ENCODE data around the gene QRFP.
A peak's percentile ranks its signal among the peaks of the same experiment; 100 is the strongest.
"Not testable (repeated sequence)": the region's sequence is repeated elsewhere in the genome, so short reads cannot be mapped to it uniquely, and the experiment has no call there.

Gene QRFP

GRCh38 chr9:130870491-130871381 is 25.9 kb downstream of the QRFP start:
- no peak for DNase-seq

- peak in 1 of 2 experiments; percentile 4 for DNase-seq
Measured at GRCh38 chr9:130869250-130869649, 27.4 kb downstream of the QRFP start.

GRCh38 chr9:130868230-130868629 is 28.4 kb downstream of the QRFP start:
- no peak for DNase-seq

- DNase-seq: no peak
Measured at GRCh38 chr9:130867556-130867955, 29.1 kb downstream of the QRFP start.

GRCh38 chr9:130866474-130866965 is 30.1 kb downstream of the QRFP start:
- peak; percentile 71 to 79 for DNase-seq

- no peak for DNase-seq
Measured at GRCh38 chr9:130865921-130866320, 30.7 kb downstream of the QRFP start.

GRCh38 chr9:130864541-130864940 is 32.1 kb downstream of the QRFP start:
- no peak for DNase-seq

GRCh38 chr9:130862747-130863146 is 33.9 kb downstream of the QRFP start:
- DNase-seq: no peak

GRCh38 chr9:130862217-130862616 is 34.4 kb downstream of the QRFP start:
- no peak for DNase-seq

- no peak for DNase-seq
Measured at GRCh38 chr9:130861372-130862180, 35.0 kb downstream of the QRFP start.

- no peak for DNase-seq
Measured at GRCh38 chr9:130860458-130861316, 35.9 kb downstream of the QRFP start.

- DNase-seq: no peak
Measured at GRCh38 chr9:130858739-130859705, 37.6 kb downstream of the QRFP start.

GRCh38 chr9:130857864-130858738 is 38.5 kb downstream of the QRFP start:
- no peak for DNase-seq

- DNase-seq: no peak
Measured at GRCh38 chr9:130856474-130856873, 40.1 kb downstream of the QRFP start.

- no peak for DNase-seq
Measured at GRCh38 chr9:130854835-130855234, 41.8 kb downstream of the QRFP start.

- no peak for DNase-seq
Measured at GRCh38 chr9:130854092-130854491, 42.5 kb downstream of the QRFP start.

GRCh38 chr9:130852801-130853200 is 43.8 kb downstream of the QRFP start:
- DNase-seq: no peak

- no peak for DNase-seq
Measured at GRCh38 chr9:130849356-130849755, 47.3 kb downstream of the QRFP start.

GRCh38 chr9:130848514-130848913 is 48.1 kb downstream of the QRFP start:
- DNase-seq: not testable (repeated sequence)

Data from NCI-H2081 (cell line).